WERI-Rb-1 (cell line): ENCODE measurements around the gene PCNX2.
"Not testable (repeated sequence)": the region's sequence is repeated elsewhere in the genome, so short reads cannot be mapped to it uniquely, and the experiment has no call there.

Source experiments
- DNase-seq: peaks from one replicate; pipeline ENCODE4 v3.0.0-alpha.2; 2020
- H3K27ac ChIP-seq: fragments of 250-450 bp; sonication (Bioruptor Pico); 2 replicates; pipeline ENCODE4 v1.5.1; 2020; ENCODE audit warnings: mild to moderate bottlenecking, moderate library complexity
- H3K27me3 ChIP-seq: fragments of 250-450 bp; sonication (Bioruptor Pico); 2 replicates; pipeline ENCODE4 v1.5.1; 2021; ENCODE audit warnings: mild to moderate bottlenecking, low read depth, moderate library complexity; ENCODE audit not compliant: insufficient read depth, severe bottlenecking
- H3K36me3 ChIP-seq: fragments of 250-450 bp; sonication (Bioruptor Pico); 2 replicates; pipeline ENCODE4 v1.5.1; 2020; ENCODE audit warnings: mild to moderate bottlenecking, moderate library complexity
- H3K4me3 ChIP-seq: 2 replicates; pipeline ENCODE4 v1.5.1; 2011; ENCODE audit warnings: low read depth, mild to moderate bottlenecking, control low read depth, low read length
- H3K9me3 ChIP-seq: fragments of 250-450 bp; sonication (Bioruptor Pico); 2 replicates; pipeline ENCODE4 v1.5.1; 2021; ENCODE audit warnings: mild to moderate bottlenecking, moderate library complexity; ENCODE audit not compliant: severe bottlenecking
- CTCF ChIP-seq: IDR thresholded peaks from 2 replicates; pipeline ENCODE4 v1.5.1; 2011; ENCODE audit warnings: low read depth, mild to moderate bottlenecking, control low read depth, inconsistent platforms, low read length

The PCNX2 gene

GRCh38 chr1:233082778-233083550 lies 212.6 kb downstream of the PCNX2 start:
- Histone ChIP-seq H3K27me3 (no peaks in the 10 kb centered on the region), H3K4me3 (no peak overlapping the region), H3K36me3 (no peaks in the 10 kb centered on the region), H3K27ac (no peak overlapping the region), H3K9me3 (no peaks in the 10 kb centered on the region)
- TF ChIP-seq CTCF: no peak
- DNase-seq: no peak

- TF ChIP-seq CTCF: no peak
- no peaks in the 10 kb centered on the region for H3K9me3 ChIP-seq
- DNase-seq: no peak
- H3K4me3 ChIP-seq: no peak overlapping the region
- H3K27ac ChIP-seq: no peak overlapping the region
- H3K27me3 ChIP-seq: no peaks in the 10 kb centered on the region
- H3K36me3 ChIP-seq: no peaks in the 10 kb centered on the region
Observed at GRCh38 chr1:233081735-233082134, 213.8 kb downstream of the PCNX2 start.

- H3K27ac ChIP-seq, H3K4me3 ChIP-seq, DNase-seq, H3K36me3 ChIP-seq, H3K9me3 ChIP-seq, H3K27me3 ChIP-seq: not testable (repeated sequence)
Observed at GRCh38 chr1:233080827-233081226, 214.7 kb downstream of the PCNX2 start.

GRCh38 chr1:233080286-233080685 lies 215.2 kb downstream of the PCNX2 start:
- no peak for DNase-seq
- Histone ChIP-seq H3K9me3 (no peaks in the 10 kb centered on the region), H3K27me3 (no peaks in the 10 kb centered on the region), H3K36me3 (no peaks in the 10 kb centered on the region), H3K27ac (no peak overlapping the region), H3K4me3 (no peak overlapping the region)
- TF ChIP-seq CTCF: no peak

GRCh38 chr1:233079574-233079973 lies 216.0 kb downstream of the PCNX2 start:
- Histone ChIP-seq H3K4me3 (no peak overlapping the region), H3K36me3 (no peaks in the 10 kb centered on the region), H3K27ac (no peak overlapping the region), H3K27me3 (no peaks in the 10 kb centered on the region), H3K9me3 (no peaks in the 10 kb centered on the region)
- DNase-seq: no peak
- no peak for TF ChIP-seq CTCF

- Histone ChIP-seq H3K4me3 (no peak overlapping the region), H3K9me3 (peaks cover 4% of the 10 kb centered on the region), H3K36me3 (no peaks in the 10 kb centered on the region), H3K27ac (no peak overlapping the region), H3K27me3 (no peaks in the 10 kb centered on the region)
- TF ChIP-seq CTCF: no peak
- no peak for DNase-seq
Observed at GRCh38 chr1:233078396-233078795, 217.1 kb downstream of the PCNX2 start.
